OCI-LY3 (cell line): Measurements from ENCODE around the gene ZNF443.

Experiments
- EZH2phosphoT487 ChIP-seq: fragments of 200-600 bp; shearing (Covaris generic); IDR thresholded peaks from 2 replicates; pipeline ENCODE4 v1.6.1; 2018; ENCODE audit warnings: antibody characterized with exemption, mixed run types, low read depth
- TF ChIP-seq, protein P1 (sequence below): fragments of 200-600, 300-600 bp; sonication (generic); IDR thresholded peaks from 2 replicates; pipeline ENCODE4 v1.5.1; 2014; ENCODE audit warnings: antibody characterized with exemption, low read length, low read depth

DNA sequence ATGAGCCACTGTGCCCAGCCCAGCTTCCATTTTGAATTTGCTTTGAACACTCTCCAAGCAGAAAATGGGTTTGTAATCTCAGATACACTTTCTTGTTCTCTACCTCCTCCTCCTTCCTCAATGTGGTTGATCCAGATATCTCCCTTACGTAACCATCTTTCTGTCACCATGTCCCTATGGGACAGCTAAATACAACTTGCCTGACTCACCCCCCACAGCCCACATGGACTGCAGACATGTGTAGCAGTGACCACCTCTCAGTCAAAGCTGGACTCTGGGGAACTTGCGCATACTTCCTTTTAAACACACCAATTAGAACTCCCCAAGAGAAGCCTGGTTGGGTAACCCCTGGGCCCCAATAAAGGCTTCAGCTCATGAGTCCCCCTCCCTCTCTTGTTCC lies 28.9 kb downstream of the ZNF443 start:
- TF ChIP-seq, protein P1, sequence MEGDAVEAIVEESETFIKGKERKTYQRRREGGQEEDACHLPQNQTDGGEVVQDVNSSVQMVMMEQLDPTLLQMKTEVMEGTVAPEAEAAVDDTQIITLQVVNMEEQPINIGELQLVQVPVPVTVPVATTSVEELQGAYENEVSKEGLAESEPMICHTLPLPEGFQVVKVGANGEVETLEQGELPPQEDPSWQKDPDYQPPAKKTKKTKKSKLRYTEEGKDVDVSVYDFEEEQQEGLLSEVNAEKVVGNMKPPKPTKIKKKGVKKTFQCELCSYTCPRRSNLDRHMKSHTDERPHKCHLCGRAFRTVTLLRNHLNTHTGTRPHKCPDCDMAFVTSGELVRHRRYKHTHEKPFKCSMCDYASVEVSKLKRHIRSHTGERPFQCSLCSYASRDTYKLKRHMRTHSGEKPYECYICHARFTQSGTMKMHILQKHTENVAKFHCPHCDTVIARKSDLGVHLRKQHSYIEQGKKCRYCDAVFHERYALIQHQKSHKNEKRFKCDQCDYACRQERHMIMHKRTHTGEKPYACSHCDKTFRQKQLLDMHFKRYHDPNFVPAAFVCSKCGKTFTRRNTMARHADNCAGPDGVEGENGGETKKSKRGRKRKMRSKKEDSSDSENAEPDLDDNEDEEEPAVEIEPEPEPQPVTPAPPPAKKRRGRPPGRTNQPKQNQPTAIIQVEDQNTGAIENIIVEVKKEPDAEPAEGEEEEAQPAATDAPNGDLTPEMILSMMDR: no peak
- no peak for TF ChIP-seq EZH2phosphoT487
